ENCODE results near the gene CUX1.
"Not testable (repeated sequence)": the region's sequence is repeated elsewhere in the genome, so short reads cannot be mapped to it uniquely, and the experiment has no call there.

Gene CUX1

GRCh38 chr7:101998029-101998905, 180.8 kb downstream of the CUX1 start:
- no peak for FAIRE-seq
- no peak for DNase-seq (ENCODE audit: insufficient read length, low spot score)

- FAIRE-seq (no peak), DNase-seq (ENCODE audit: insufficient read length, low spot score) (no peak)
Measured at GRCh38 chr7:101998906-101999240, 181.4 kb downstream of the CUX1 start.

GRCh38 chr7:101999393-101999792, 182.0 kb downstream of the CUX1 start:
- no peak for FAIRE-seq
- no peak for DNase-seq (ENCODE audit: insufficient read length, low spot score)

- FAIRE-seq (no peak), DNase-seq (ENCODE audit: insufficient read length, low spot score) (no peak)
Measured at GRCh38 chr7:102000123-102000522, 182.7 kb downstream of the CUX1 start.

- no peak for FAIRE-seq
- peak; percentile 39 for DNase-seq (ENCODE audit: insufficient read length, low spot score)
Measured at GRCh38 chr7:102004229-102004628, 186.8 kb downstream of the CUX1 start.

- DNase-seq (ENCODE audit: insufficient read length, low spot score): no peak
- FAIRE-seq: no peak
Measured at GRCh38 chr7:102004848-102005247, 187.4 kb downstream of the CUX1 start.

GRCh38 chr7:102005933-102006480, 188.6 kb downstream of the CUX1 start:
- no peak for FAIRE-seq
- no peak for DNase-seq (ENCODE audit: insufficient read length, low spot score)

GRCh38 chr7:102006695-102007094, 189.3 kb downstream of the CUX1 start:
- no peak for FAIRE-seq
- DNase-seq (ENCODE audit: insufficient read length, low spot score): no peak

- DNase-seq (ENCODE audit: insufficient read length, low spot score) (no peak), FAIRE-seq (no peak)
Measured at GRCh38 chr7:102008535-102009262, 191.3 kb downstream of the CUX1 start.

- FAIRE-seq (no peak), DNase-seq (ENCODE audit: insufficient read length, low spot score) (no peak)
Measured at GRCh38 chr7:102009628-102010027, 192.2 kb downstream of the CUX1 start.

GRCh38 chr7:102012112-102012830, 194.8 kb downstream of the CUX1 start:
- DNase-seq (ENCODE audit: insufficient read length, low spot score); FAIRE-seq: not testable (repeated sequence)

- FAIRE-seq: no peak
Measured at GRCh38 chr7:102012941-102013461, 195.6 kb downstream of the CUX1 start.

GRCh38 chr7:102018876-102019275, 201.4 kb downstream of the CUX1 start:
- DNase-seq (ENCODE audit: insufficient read length, low spot score) (no peak), FAIRE-seq (no peak)

More at GRCh38 chr7:102012941-102013461, 195.6 kb downstream of the CUX1 start:
- no peak for DNase-seq (ENCODE audit: insufficient read length, low spot score)

- no peak for FAIRE-seq
- no peak for DNase-seq (ENCODE audit: insufficient read length, low spot score)
Measured at GRCh38 chr7:102019461-102019860, 202.0 kb downstream of the CUX1 start.

- DNase-seq (ENCODE audit: insufficient read length, low spot score) (no peak), FAIRE-seq (no peak)
Measured at GRCh38 chr7:102021841-102022618, 204.6 kb downstream of the CUX1 start.

GRCh38 chr7:102024005-102024768, 206.8 kb downstream of the CUX1 start:
- FAIRE-seq (no peak), DNase-seq (ENCODE audit: insufficient read length, low spot score) (no peak)

- no peak for FAIRE-seq
- no peak for DNase-seq (ENCODE audit: insufficient read length, low spot score)
Measured at GRCh38 chr7:102024769-102025391, 207.5 kb downstream of the CUX1 start.

- not testable (repeated sequence) for FAIRE-seq; DNase-seq (ENCODE audit: insufficient read length, low spot score)
Measured at GRCh38 chr7:102025777-102026176, 208.4 kb downstream of the CUX1 start.
